ENCODE data around the gene MUS81. TPM values are rescaled to one million over a fixed set of nuclear protein-coding genes. Genes with fewer than 3 reads are reported as not detected.

The MUS81 gene
- total RNA-seq, 2 donors from 2014 or later = 64.3 to 68.6 TPM

- Histone ChIP-seq H3K36me3 (no peaks in the 10 kb centered on the region), H3K9me3 (no peaks in the 10 kb centered on the region), H3K27ac (no peak overlapping the region), H3K27me3 (replicated peaks; ENCODE audit: insufficient read depth) (no peaks in the 10 kb centered on the region), H3K4me1 (replicated peaks) (no peaks in the 10 kb centered on the region), H3K4me3 (no peak overlapping the region)
- intact Hi-C loops (cut with DNase I) = no loop called here
- no peak for DNase-seq (ENCODE audit: low spot score)
- 70% methylated on average over 7 of the region's 7 CpGs for WGBS
- TF ChIP-seq CTCF (IDR thresholded peaks at IDR 0.05) (no peak), POLR2A (IDR thresholded peaks at IDR 0.05) (no peak), POLR2AphosphoS5 (IDR thresholded peaks at IDR 0.05) (no peak)
These were observed 19.8 kb downstream of the MUS81 start for GRCh38 chr11:65880027-65880426.

GRCh38 chr11:65880844-65881421 is 20.7 kb downstream of the MUS81 start:
- Histone ChIP-seq H3K36me3 (no peaks in the 10 kb centered on the region), H3K4me3 (no peak overlapping the region), H3K27ac (no peak overlapping the region), H3K9me3 (no peaks in the 10 kb centered on the region), H3K27me3 (replicated peaks; ENCODE audit: insufficient read depth) (no peaks in the 10 kb centered on the region), H3K4me1 (replicated peaks) (no peaks in the 10 kb centered on the region)
- TF ChIP-seq CTCF (IDR thresholded peaks at IDR 0.05) (no peak), POLR2AphosphoS5 (IDR thresholded peaks at IDR 0.05) (no peak), POLR2A (IDR thresholded peaks at IDR 0.05) (no peak)
- 59% methylated on average over 7 of the region's 7 CpGs for WGBS
- intact Hi-C loops (cut with DNase I) = no loop called here
- no peak for DNase-seq (ENCODE audit: low spot score)

GRCh38 chr11:65882120-65883057 is 22.2 kb downstream of the MUS81 start:
- TF ChIP-seq POLR2AphosphoS5 (IDR thresholded peaks at IDR 0.05) (no peak), CTCF (IDR thresholded peaks at IDR 0.05) (no peak), POLR2A (IDR thresholded peaks at IDR 0.05) (no peak)
- Histone ChIP-seq H3K36me3 (no peaks in the 10 kb centered on the region), H3K4me1 (replicated peaks) (peaks cover 2% of the 10 kb centered on the region), H3K9me3 (no peaks in the 10 kb centered on the region), H3K27ac (no peak overlapping the region), H3K27me3 (replicated peaks; ENCODE audit: insufficient read depth) (no peaks in the 10 kb centered on the region), H3K4me3 (no peak overlapping the region)
- WGBS = 85% methylated on average over 30 of the region's 30 CpGs
- intact Hi-C loops (cut with DNase I) = no loop called here
- no peak for DNase-seq (ENCODE audit: low spot score)

GRCh38 chr11:65883058-65883761 is 23.0 kb downstream of the MUS81 start:
- H3K9me3 ChIP-seq = no peaks in the 10 kb centered on the region
- intact Hi-C loops (cut with DNase I) = no loop called here
- no peak for DNase-seq (ENCODE audit: low spot score)
- TF ChIP-seq POLR2AphosphoS5 (IDR thresholded peaks at IDR 0.05) (no peak), POLR2A (IDR thresholded peaks at IDR 0.05) (no peak), CTCF (IDR thresholded peaks at IDR 0.05) (no peak)
- H3K4me3 ChIP-seq = no peak overlapping the region
- WGBS = 91% methylated on average over 13 of the region's 13 CpGs
- no peaks in the 10 kb centered on the region for H3K36me3 ChIP-seq
- no peak overlapping the region for H3K27ac ChIP-seq
- no peaks in the 10 kb centered on the region for H3K27me3 ChIP-seq (replicated peaks; ENCODE audit: insufficient read depth)
- H3K4me1 ChIP-seq (replicated peaks) = peaks cover 7% of the 10 kb centered on the region
